HG03039 (cell line): ENCODE measurements around the gene ZNF227.
A peak's percentile ranks its signal among the peaks of the same experiment; 100 is the strongest.
"Not testable (repeated sequence)": the region's sequence is repeated elsewhere in the genome, so short reads cannot be mapped to it uniquely, and the experiment has no call there.

Experiments
- ATAC-seq: cut with Tn5 transposase; IDR thresholded peaks from one replicate; pipeline ENCODE4 v1.9.1; 2021; ENCODE audit warnings: mild to moderate bottlenecking, moderate library complexity; ENCODE audit not compliant: unreplicated experiment

The ZNF227 gene

GRCh38 chr19:44212250-44212865 lies at the start of gene ZNF227:
TSS of gene ZNF227 (plus strand) at chr19:44212532. CDS start at chr19:44217793, 5,261 bp downstream.
- peak; percentile 63 for ATAC-seq

- no peak for ATAC-seq
Observed at GRCh38 chr19:44163789-44164188, 48.5 kb upstream of the ZNF227 start.

GRCh38 chr19:44164327-44164672 lies 48.0 kb upstream of the ZNF227 start:
- no peak for ATAC-seq

GRCh38 chr19:44164673-44165512 lies 47.4 kb upstream of the ZNF227 start, which contains the start of gene ZNF226:
TSS of gene ZNF226 (plus strand) at chr19:44165100. CDS start at chr19:44170081, 4,981 bp downstream.
- ATAC-seq = peak; percentile 87

GRCh38 chr19:44170660-44171059 lies 41.7 kb upstream of the ZNF227 start:
- not testable (repeated sequence) for ATAC-seq

- no peak for ATAC-seq
Observed at GRCh38 chr19:44176590-44176989, 35.7 kb upstream of the ZNF227 start.

- ATAC-seq = no peak
Observed at GRCh38 chr19:44180968-44181367, 31.4 kb upstream of the ZNF227 start.

GRCh38 chr19:44182145-44182544 lies 30.2 kb upstream of the ZNF227 start:
- no peak for ATAC-seq

- ATAC-seq = no peak
Observed at GRCh38 chr19:44190020-44190419, 22.3 kb upstream of the ZNF227 start.

- no peak for ATAC-seq
Observed at GRCh38 chr19:44192127-44192526, 20.2 kb upstream of the ZNF227 start.

- no peak for ATAC-seq
Observed at GRCh38 chr19:44196772-44197171, 15.6 kb upstream of the ZNF227 start.

GRCh38 chr19:44202470-44202869 lies 9.9 kb upstream of the ZNF227 start:
- ATAC-seq = no peak

- ATAC-seq = no peak
Observed at GRCh38 chr19:44202974-44203373, 9.4 kb upstream of the ZNF227 start.

GRCh38 chr19:44203877-44204276 lies 8.5 kb upstream of the ZNF227 start:
- not testable (repeated sequence) for ATAC-seq

GRCh38 chr19:44204772-44205171 lies 7.6 kb upstream of the ZNF227 start:
- ATAC-seq = no peak

- peak; percentile 77 for ATAC-seq
Observed at GRCh38 chr19:44207126-44207803, 5.1 kb upstream of the ZNF227 start.

- peak; percentile 23 for ATAC-seq
Observed at GRCh38 chr19:44212866-44213346, 574 bp downstream of the ZNF227 start.

- not testable (repeated sequence) for ATAC-seq
Observed at GRCh38 chr19:44219926-44220325, 7.6 kb downstream of the ZNF227 start.

GRCh38 chr19:44220761-44221160 lies 8.4 kb downstream of the ZNF227 start:
- not testable (repeated sequence) for ATAC-seq

- ATAC-seq = not testable (repeated sequence)
Observed at GRCh38 chr19:44221291-44221690, 9.0 kb downstream of the ZNF227 start.

GRCh38 chr19:44228318-44228717 lies 16.0 kb downstream of the ZNF227 start:
- ATAC-seq = no peak
